IPS-15b (cell line): Measurements from ENCODE around the gene NAAA.
A peak's percentile ranks its signal among the peaks of the same experiment; 100 is the strongest.
"Not testable (repeated sequence)": the region's sequence is repeated elsewhere in the genome, so short reads cannot be mapped to it uniquely, and the experiment has no call there.

Experiments
- H3K27me3 ChIP-seq: one replicate; pipeline ENCODE4 v1.6.1; 2013; ENCODE audit warnings: low read length; ENCODE audit not compliant: control insufficient read depth, insufficient read depth
- H3K36me3 ChIP-seq: one replicate; pipeline ENCODE4 v1.6.1; 2013; ENCODE audit warnings: low read length; ENCODE audit not compliant: control insufficient read depth, insufficient read depth
- H3K4me1 ChIP-seq: one replicate; pipeline ENCODE4 v1.6.1; 2013; ENCODE audit warnings: mild to moderate bottlenecking, low read length; ENCODE audit not compliant: control insufficient read depth, insufficient read depth
- H3K4me3 ChIP-seq: one replicate; pipeline ENCODE4 v1.5.1; 2013; ENCODE audit warnings: low read depth, low read length
- H3K9ac ChIP-seq: one replicate; pipeline ENCODE4 v1.6.1; 2013; ENCODE audit warnings: low read depth, mild to moderate bottlenecking, low read length
- H3K9me3 ChIP-seq: one replicate; pipeline ENCODE4 v1.6.1; 2013; ENCODE audit warnings: mild to moderate bottlenecking, low read length; ENCODE audit not compliant: control insufficient read depth, insufficient read depth

The NAAA gene

DNA sequence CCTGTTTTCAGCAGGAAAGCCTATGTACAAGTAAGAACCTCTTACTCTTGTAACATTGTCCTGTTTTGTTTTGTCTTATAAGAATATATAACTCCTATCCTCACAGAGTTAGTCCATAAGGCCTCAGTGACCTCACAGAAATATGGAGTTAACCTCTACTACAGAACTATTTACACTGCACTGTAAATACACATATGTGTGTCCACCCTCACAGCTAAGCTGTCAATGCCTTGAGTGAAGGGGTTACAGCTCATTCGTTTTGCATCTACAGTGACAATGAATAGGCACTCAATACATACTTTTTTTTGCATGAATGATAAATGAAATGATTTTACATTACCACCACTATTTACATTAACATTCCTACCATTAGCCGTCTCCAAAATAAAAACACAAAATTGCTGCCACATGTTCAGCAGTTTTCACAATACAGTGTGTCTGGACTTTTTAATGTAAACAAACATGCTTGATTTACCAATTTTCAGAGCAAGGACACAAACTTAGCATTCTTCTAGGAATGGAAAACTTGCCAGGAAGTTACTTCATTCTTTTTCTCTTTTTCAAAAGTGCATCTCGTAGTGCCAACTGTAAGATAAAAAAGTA, 9.5 kb upstream of the NAAA start:
- H3K9ac ChIP-seq = no peak overlapping the region
- peaks cover 20% of the 10 kb centered on the region for H3K36me3 ChIP-seq
- no peak overlapping the region for H3K4me3 ChIP-seq
- no peaks in the 10 kb centered on the region for H3K9me3 ChIP-seq
- H3K27me3 ChIP-seq = no peaks in the 10 kb centered on the region
- no peaks in the 10 kb centered on the region for H3K4me1 ChIP-seq

DNA sequence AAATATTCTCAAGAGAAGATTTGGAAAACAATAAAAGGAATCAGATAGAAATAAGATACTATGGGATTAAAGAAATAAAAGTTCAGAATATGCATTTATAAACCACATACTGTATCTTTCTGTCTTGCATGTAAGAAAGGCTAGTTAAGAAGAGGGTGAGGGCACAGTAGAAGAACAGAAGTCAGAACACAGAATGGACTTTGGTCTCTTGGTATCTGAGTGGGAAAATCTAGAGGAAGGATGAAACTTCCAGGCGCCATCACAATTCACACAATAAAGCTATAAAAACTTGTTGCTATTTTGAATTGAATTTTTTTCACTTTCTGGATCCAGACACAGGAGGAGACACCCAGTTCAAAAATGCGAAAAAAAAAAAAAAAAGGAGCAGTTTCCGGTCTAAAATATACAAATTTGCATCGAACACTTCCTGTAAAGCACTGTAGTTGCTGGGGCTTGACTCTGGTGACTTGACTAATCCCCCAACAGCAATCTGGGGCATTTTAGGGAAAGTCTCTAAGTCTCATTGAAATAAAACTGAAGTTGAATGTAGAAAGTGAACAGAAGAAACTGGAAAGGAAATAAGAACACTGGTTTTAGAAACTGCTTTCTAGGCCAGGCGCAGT, 8.1 kb upstream of the NAAA start:
- Histone ChIP-seq H3K36me3 (peaks cover 17% of the 10 kb centered on the region), H3K27me3 (no peaks in the 10 kb centered on the region), H3K9ac (no peak overlapping the region), H3K4me1 (no peaks in the 10 kb centered on the region), H3K4me3 (no peak overlapping the region), H3K9me3 (no peaks in the 10 kb centered on the region)

DNA sequence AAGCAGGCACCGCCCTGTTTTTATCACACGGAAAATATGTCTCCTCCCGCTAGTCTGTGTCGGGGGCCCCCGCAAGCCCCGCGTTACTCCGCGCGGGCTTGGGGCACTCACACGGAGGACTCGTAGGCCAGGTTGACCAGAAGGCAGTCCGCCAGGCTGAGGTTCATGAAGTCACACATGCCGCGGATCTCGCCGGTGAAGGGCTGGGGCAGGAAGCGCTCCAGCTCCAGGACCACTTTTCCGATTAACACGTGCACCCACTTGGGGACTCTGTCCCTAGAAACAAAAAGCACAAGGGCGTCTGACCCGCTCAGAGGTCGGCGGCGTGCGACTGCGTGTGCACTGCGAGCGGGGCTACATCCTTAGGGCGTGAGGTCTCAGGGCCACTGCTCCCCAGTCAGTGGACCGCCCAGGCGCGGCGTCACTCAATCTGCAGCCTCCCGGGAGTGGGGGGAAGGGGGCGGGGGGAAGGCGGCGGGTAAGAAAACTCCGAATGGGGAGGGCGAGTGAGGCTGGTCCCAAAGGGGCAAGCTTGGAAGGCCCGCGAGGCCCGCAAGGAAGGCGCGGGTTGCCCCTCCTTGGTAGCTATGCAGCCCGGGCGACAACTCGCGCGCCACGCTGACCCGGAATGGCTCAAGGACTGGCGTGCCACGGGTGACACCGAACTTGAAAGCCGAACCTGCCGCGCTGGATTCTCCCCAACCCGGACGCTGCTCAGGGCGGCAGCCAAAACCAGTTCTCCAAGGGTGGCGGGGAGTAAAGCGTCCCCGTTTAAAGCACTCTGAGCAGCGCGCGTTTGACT, 722 bp downstream of the NAAA start:
- Histone ChIP-seq H3K4me1 (peaks cover 2% of the 10 kb centered on the region), H3K9me3 (no peaks in the 10 kb centered on the region), H3K4me3 (peak overlapping the region; percentile 72), H3K9ac (peak overlapping the region; percentile 66), H3K36me3 (no peaks in the 10 kb centered on the region), H3K27me3 (no peaks in the 10 kb centered on the region)

DNA sequence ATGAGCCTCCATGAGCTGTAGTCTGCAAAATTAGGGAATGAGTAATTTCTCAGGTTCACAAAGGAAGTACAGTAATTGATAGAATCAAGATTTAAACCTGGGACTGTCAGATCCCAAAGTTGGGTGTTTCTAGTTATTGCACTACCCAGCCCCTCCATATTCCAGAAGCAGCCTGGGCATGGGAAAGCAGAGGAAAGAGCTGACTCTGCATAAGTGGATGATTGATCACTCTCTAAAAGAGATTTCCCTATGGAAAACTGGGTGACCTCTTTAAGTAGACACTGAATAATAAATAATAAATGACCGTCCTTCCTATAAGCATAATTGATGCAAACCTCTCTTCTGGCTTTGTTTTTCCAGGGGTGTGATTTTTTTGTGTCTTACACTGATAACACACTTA, 5.2 kb downstream of the NAAA start:
- Histone ChIP-seq H3K9me3 (no peaks in the 10 kb centered on the region), H3K9ac (no peak overlapping the region), H3K4me1 (no peaks in the 10 kb centered on the region), H3K4me3 (no peak overlapping the region), H3K27me3 (no peaks in the 10 kb centered on the region), H3K36me3 (no peaks in the 10 kb centered on the region)

DNA sequence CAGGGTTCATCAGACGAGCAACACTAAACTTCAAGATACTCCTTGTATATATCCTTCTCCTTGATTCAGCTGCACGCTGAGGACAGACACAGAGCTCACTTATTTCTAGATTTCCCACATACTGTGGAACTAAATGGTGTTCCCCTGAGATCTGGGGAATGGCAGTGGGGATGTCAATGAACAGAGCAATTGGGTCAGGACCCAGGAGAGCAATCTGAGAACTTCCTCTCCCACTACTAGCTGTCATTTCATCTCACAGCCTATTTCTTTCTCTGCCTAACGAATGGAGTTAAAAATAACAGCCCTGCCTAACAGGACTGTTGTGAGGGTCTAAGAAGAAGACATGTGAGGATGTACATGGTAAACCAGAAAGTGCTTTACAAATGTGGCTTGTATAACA, 10.7 kb downstream of the NAAA start:
- Histone ChIP-seq H3K4me3 (no peak overlapping the region), H3K27me3 (no peaks in the 10 kb centered on the region), H3K4me1 (no peaks in the 10 kb centered on the region), H3K36me3 (no peaks in the 10 kb centered on the region), H3K9me3 (no peaks in the 10 kb centered on the region), H3K9ac (no peak overlapping the region)

DNA sequence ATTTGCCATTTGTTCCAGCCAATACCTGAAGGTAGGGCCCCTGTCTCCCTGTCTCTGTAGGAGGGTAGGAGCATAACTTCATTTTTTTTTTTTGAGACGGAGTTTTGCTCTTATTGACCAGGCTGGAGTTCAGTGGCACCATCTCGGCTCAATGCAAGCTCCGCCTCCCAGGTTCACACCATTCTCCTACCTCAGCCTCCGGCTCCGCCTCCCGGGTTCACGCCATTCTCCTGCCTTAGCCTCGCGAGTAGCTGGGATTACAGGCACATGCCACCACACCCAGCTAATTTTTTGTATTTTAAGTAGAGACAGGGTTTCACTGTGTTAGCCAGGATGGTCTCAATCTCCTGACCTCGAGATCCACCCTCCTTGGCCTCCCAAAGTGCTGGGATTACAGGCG, 15.9 kb downstream of the NAAA start:
- H3K27me3 ChIP-seq, H3K4me1 ChIP-seq, H3K4me3 ChIP-seq, H3K9ac ChIP-seq, H3K36me3 ChIP-seq, H3K9me3 ChIP-seq: not testable (repeated sequence)

DNA sequence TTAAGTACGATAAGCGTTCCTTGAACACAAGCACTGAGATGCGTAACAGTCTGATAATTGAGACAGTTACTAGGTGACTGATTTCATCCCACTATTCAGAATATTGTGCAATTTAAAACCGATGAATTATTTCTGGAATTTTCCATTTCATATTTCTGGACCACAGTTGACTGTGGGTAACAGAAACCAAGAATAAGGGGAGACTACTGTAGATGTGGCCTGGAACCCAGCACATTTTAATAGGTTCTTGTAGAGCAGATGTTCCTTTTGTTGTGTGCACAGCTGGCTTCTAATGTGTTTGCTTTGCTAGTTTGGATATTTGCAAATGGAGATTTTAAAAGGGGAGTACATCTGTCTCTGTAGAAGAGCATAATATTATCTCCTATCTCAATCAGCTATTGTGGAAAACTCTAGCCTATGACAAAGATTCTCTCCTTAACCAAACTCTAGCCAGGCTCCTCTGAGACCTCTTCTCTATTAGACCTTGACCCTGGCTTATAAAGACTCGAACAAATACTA, 16.4 kb downstream of the NAAA start:
- H3K27me3 ChIP-seq = no peaks in the 10 kb centered on the region
- H3K9ac ChIP-seq = no peak overlapping the region
- H3K9me3 ChIP-seq = no peaks in the 10 kb centered on the region
- H3K4me3 ChIP-seq = no peak overlapping the region
- peaks cover 7% of the 10 kb centered on the region for H3K4me1 ChIP-seq
- peaks cover 2% of the 10 kb centered on the region for H3K36me3 ChIP-seq

DNA sequence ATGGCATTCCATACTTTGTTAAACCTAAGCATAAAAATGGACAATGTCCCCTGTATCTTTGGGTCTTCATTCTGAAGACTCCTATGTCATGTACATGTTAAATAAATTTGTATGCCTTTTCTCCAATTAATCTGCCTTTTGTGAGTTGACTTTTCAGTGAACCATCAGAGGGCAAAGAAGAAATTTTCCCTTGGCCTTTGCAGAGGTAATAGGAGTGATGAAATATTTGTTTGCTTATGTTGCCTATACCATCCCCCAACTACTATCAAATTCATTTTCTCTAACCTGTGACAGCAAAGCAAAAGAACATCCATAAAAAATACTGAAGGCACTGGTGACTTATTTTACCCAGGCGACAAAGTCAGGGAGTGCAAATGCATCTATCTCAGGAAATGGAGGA, 18.2 kb downstream of the NAAA start:
- peaks cover 7% of the 10 kb centered on the region for H3K4me1 ChIP-seq
- peaks cover 2% of the 10 kb centered on the region for H3K36me3 ChIP-seq
- H3K27me3 ChIP-seq = no peaks in the 10 kb centered on the region
- no peak overlapping the region for H3K9ac ChIP-seq
- no peak overlapping the region for H3K4me3 ChIP-seq
- no peaks in the 10 kb centered on the region for H3K9me3 ChIP-seq

DNA sequence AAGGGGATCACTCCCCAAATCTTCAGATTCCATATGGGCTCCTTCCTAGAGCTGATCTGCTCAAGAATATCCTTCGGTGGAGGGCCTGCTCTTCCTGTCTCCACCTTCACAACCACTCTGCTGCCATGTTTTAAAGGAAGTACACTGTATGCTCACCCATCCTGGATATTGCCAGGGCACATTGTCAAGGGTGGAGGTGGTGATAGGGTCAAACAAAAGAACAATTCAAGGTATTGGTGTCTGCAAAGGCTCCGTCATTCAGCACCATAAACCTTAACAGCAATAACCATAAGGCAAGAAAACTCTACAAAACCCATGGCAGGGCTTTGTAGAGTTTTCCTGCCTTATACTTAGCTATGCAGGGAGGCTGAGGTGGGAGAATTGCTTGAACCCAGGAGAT, 18.9 kb downstream of the NAAA start:
- Histone ChIP-seq H3K27me3 (no peaks in the 10 kb centered on the region), H3K9ac (no peak overlapping the region), H3K36me3 (peaks cover 2% of the 10 kb centered on the region), H3K9me3 (no peaks in the 10 kb centered on the region), H3K4me1 (peaks cover 7% of the 10 kb centered on the region), H3K4me3 (no peak overlapping the region)

DNA sequence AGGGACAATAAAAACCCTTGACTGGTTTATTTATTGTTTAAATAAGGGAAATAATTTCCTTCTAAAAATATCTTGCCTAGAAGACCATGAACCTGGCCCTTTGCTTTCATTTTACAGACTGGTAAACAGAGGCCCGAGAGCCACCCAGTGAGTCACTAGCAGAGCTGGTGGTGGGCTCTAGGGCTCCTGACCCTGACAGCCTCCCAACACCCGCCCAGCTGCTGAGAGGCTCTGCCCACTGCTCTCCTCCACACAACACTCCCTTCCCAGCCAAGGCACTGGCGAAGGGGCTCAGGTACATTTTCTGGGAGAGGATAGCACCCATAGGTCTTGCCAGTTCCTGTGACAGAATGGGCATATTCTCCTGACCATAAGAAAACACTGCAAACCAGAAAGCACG, 20.5 kb downstream of the NAAA start:
- Histone ChIP-seq H3K9me3 (no peaks in the 10 kb centered on the region), H3K4me1 (peaks cover 10% of the 10 kb centered on the region), H3K27me3 (no peaks in the 10 kb centered on the region), H3K4me3 (no peak overlapping the region), H3K36me3 (peaks cover 2% of the 10 kb centered on the region), H3K9ac (no peak overlapping the region)

DNA sequence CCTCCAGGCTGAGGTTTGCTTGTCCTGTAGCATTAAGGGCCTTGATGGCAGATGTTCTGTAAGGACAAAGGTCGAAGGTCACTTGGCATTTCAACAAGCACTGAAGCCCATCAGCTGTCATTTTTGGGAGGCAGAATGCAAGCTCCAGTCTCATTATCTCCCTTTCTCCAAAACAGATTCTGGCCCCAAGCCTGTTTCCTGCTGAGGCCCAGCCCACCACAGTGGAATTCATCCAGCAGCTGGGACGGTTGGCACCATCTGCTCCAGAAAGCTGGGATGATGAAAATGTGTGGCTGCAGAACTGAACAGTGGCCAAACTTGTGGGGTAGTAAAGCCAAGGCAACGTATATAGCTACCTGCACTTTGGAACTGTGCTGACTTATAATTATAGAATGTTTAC, 20.9 kb downstream of the NAAA start:
- Histone ChIP-seq H3K9ac (no peak overlapping the region), H3K36me3 (peaks cover 2% of the 10 kb centered on the region)

More for the DNA sequence above, 20.9 kb downstream of the NAAA start:
- H3K4me3 ChIP-seq = no peak overlapping the region
- H3K27me3 ChIP-seq = no peaks in the 10 kb centered on the region
- no peaks in the 10 kb centered on the region for H3K9me3 ChIP-seq
- H3K4me1 ChIP-seq = peaks cover 10% of the 10 kb centered on the region
